GM20000 (cell line): Measurements from ENCODE around the gene PRAF2.

Experiments
- DNase-seq: peaks from one replicate; pipeline ENCODE4 v3.0.0; 2012; ENCODE audit warnings: low spot score
- CTCF ChIP-seq: IDR thresholded peaks from 2 replicates; pipeline ENCODE4 v1.5.1; 2012; ENCODE audit warnings: mild to moderate bottlenecking, control low read depth; ENCODE audit errors: extremely low read depth, missing control alignments

The PRAF2 gene

GRCh38 chrX:49075347-49075746, 1.5 kb upstream of the PRAF2 start:
- TF ChIP-seq CTCF = no peak
- no peak for DNase-seq

- DNase-seq = peak; percentile 25
- TF ChIP-seq CTCF = no peak
Observed at GRCh38 chrX:49072712-49073095, 1.1 kb downstream of the PRAF2 start.

GRCh38 chrX:49071877-49072711, 1.7 kb downstream of the PRAF2 start:
- DNase-seq = peak; percentile 4

GRCh38 chrX:49070988-49071387, 2.8 kb downstream of the PRAF2 start:
- peak; percentile 10 for DNase-seq
- no peak for TF ChIP-seq CTCF

More at GRCh38 chrX:49071877-49072711, 1.7 kb downstream of the PRAF2 start:
- no peak for TF ChIP-seq CTCF

- DNase-seq = no peak
- TF ChIP-seq CTCF = no peak
Observed at GRCh38 chrX:49069038-49069437, 4.8 kb downstream of the PRAF2 start.

- no peak for TF ChIP-seq CTCF
- peak; percentile 4 for DNase-seq
Observed at GRCh38 chrX:49067285-49068120, 6.3 kb downstream of the PRAF2 start.

- DNase-seq = peak; percentile 3
- no peak for TF ChIP-seq CTCF
Observed at GRCh38 chrX:49066690-49067089, 7.1 kb downstream of the PRAF2 start.
